Measurements from ENCODE around the gene TRNT1. TPM values are rescaled to one million over a fixed set of nuclear protein-coding genes. Genes with fewer than 3 reads are reported as not detected.

Gene TRNT1
- total RNA-seq, 1 experiment from 2014 or later = 21.4 TPM

DNA sequence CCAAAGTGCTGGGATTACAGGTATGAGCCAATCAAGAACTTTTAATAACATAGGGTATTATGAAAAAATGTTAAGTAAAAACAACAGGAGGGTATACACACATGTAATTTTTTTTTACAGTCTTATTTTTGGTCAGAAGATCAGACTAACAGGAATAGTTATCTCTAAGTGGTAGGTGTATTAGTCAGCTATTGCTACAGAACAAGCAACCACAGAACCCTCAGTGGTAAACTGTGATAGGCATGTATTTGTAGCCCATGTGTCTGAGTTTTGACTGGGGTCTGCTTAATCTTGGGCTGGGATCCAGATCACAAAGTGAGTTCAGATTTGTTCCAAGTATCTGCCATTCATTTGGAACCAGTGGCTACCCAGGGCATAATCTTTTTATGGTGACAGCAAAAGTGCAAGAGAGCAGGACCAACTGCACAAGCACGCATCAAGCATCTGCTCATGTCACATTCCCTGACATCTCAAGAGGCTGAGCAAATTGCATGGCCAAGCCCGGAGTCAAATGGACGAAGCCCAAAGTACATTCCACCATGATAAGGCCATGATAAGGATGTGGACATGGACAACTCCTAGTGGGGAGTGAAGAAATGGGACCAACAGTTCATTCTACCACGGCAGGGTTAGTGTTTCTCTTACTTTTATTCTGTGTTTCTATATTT lies 13.6 kb upstream of the TRNT1 start:
- H3K27me3 ChIP-seq (ENCODE audit: insufficient read depth, low read length) = peaks cover 42% of the 10 kb centered on the region
- intact Hi-C loops (cut with micrococcal nuclease) = no loop called here

More for the DNA sequence above, 13.6 kb upstream of the TRNT1 start:
- BruUV-seq (replicated peaks) = no TSS peak
- H3K27ac ChIP-seq (ENCODE audit: low read depth, low read length) = no peak overlapping the region
- no peaks in the 10 kb centered on the region for H3K4me1 ChIP-seq (ENCODE audit: control insufficient read depth in 1 of 2, insufficient read depth in 2 of 2, low read length in 2 of 2)
- no peak overlapping the region for H3K4me3 ChIP-seq (replicated peaks in 1 of 2; ENCODE audit: low read depth in 1 of 2, low read length in 2 of 2)
- no peaks in the 10 kb centered on the region for H3K9me3 ChIP-seq (ENCODE audit: control insufficient read depth in 1 of 2, insufficient read depth in 1 of 2, low read depth in 1 of 2, low read length in 2 of 2)
- no peaks in the 10 kb centered on the region for H4K20me1 ChIP-seq (ENCODE audit: insufficient read depth)
- RAD21 ChIA-PET (ENCODE audit: low non-redundant PET in 1 of 2, low total read pairs in 2 of 2, uncharacterized antibody in 2 of 2, unreplicated experiment in 2 of 2) = no interaction called here
- CTCF ChIA-PET = no interaction called here
- H3K4me2 ChIP-seq (ENCODE audit: low read length) = no peak overlapping the region
- no peak for DNase-seq (ENCODE audit: low read depth, low spot score)
- no peak for ATAC-seq
- no peak overlapping the region for H3K9ac ChIP-seq (ENCODE audit: low read length)
- no peaks in the 10 kb centered on the region for H3K9me2 ChIP-seq (ENCODE audit: insufficient read depth)
- no peaks in the 10 kb centered on the region for H3K79me2 ChIP-seq (ENCODE audit: insufficient read depth, low read length)
- H3K36me3 ChIP-seq (ENCODE audit: control insufficient read depth in 1 of 2, insufficient read depth in 2 of 2, low read length in 2 of 2) = no peaks in the 10 kb centered on the region
- no peak for TF ChIP-seq CEBPB (IDR thresholded peaks at IDR 0.05; ENCODE audit: low read depth)
- no peak for TF ChIP-seq CBX3 (IDR thresholded peaks at IDR 0.05; ENCODE audit: low read depth)
- TF ChIP-seq, protein P1, sequence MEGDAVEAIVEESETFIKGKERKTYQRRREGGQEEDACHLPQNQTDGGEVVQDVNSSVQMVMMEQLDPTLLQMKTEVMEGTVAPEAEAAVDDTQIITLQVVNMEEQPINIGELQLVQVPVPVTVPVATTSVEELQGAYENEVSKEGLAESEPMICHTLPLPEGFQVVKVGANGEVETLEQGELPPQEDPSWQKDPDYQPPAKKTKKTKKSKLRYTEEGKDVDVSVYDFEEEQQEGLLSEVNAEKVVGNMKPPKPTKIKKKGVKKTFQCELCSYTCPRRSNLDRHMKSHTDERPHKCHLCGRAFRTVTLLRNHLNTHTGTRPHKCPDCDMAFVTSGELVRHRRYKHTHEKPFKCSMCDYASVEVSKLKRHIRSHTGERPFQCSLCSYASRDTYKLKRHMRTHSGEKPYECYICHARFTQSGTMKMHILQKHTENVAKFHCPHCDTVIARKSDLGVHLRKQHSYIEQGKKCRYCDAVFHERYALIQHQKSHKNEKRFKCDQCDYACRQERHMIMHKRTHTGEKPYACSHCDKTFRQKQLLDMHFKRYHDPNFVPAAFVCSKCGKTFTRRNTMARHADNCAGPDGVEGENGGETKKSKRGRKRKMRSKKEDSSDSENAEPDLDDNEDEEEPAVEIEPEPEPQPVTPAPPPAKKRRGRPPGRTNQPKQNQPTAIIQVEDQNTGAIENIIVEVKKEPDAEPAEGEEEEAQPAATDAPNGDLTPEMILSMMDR (IDR thresholded peaks at IDR 0.05 in 2 of 3, conservative IDR thresholded peaks at IDR 0.05 in 1 of 3; ENCODE audit: borderline replicate concordance in 1 of 3, insufficient read depth in 1 of 3, low read depth in 2 of 3, low read length in 2 of 3) = no peak
- TF ChIP-seq, protein P2, sequence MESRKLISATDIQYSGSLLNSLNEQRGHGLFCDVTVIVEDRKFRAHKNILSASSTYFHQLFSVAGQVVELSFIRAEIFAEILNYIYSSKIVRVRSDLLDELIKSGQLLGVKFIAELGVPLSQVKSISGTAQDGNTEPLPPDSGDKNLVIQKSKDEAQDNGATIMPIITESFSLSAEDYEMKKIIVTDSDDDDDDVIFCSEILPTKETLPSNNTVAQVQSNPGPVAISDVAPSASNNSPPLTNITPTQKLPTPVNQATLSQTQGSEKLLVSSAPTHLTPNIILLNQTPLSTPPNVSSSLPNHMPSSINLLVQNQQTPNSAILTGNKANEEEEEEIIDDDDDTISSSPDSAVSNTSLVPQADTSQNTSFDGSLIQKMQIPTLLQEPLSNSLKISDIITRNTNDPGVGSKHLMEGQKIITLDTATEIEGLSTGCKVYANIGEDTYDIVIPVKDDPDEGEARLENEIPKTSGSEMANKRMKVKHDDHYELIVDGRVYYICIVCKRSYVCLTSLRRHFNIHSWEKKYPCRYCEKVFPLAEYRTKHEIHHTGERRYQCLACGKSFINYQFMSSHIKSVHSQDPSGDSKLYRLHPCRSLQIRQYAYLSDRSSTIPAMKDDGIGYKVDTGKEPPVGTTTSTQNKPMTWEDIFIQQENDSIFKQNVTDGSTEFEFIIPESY (IDR thresholded peaks at IDR 0.05; ENCODE audit: extremely low read depth, insufficient replicate concordance, low read length) = no peak
- TF ChIP-seq, protein P3, sequence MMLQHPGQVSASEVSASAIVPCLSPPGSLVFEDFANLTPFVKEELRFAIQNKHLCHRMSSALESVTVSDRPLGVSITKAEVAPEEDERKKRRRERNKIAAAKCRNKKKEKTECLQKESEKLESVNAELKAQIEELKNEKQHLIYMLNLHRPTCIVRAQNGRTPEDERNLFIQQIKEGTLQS (IDR thresholded peaks at IDR 0.05) = no peak
- no peak for TF ChIP-seq SP1 (IDR thresholded peaks at IDR 0.05; ENCODE audit: low read depth)
- TF ChIP-seq EGR1 (IDR thresholded peaks at IDR 0.05; ENCODE audit: low read depth) = no peak
- no peak for TF ChIP-seq YY1 (IDR thresholded peaks at IDR 0.05; ENCODE audit: extremely low read depth, insufficient replicate concordance, low read depth, low read length)
- TF ChIP-seq, protein P4, sequence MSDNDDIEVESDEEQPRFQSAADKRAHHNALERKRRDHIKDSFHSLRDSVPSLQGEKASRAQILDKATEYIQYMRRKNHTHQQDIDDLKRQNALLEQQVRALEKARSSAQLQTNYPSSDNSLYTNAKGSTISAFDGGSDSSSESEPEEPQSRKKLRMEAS (IDR thresholded peaks at IDR 0.05) = no peak
- TF ChIP-seq ELF1 (IDR thresholded peaks at IDR 0.05; ENCODE audit: borderline replicate concordance, low read depth) = no peak
- TF ChIP-seq POLR2A (IDR thresholded peaks at IDR 0.05; ENCODE audit: borderline replicate concordance, extremely low read depth, insufficient read depth, insufficient read length) = no peak
- TF ChIP-seq ZFX (IDR thresholded peaks at IDR 0.05) = no peak
- no peak for TF ChIP-seq FOSL1 (IDR thresholded peaks at IDR 0.05; ENCODE audit: low read depth)
- TF ChIP-seq SRF (IDR thresholded peaks at IDR 0.05; ENCODE audit: low read depth) = no peak
- no peak for TF ChIP-seq ZNF274 (IDR thresholded peaks at IDR 0.05; ENCODE audit: low read depth, low read length)
- no peak for TF ChIP-seq JUND (IDR thresholded peaks at IDR 0.05)
- TF ChIP-seq SIN3A (IDR thresholded peaks at IDR 0.05; ENCODE audit: low read depth) = no peak
- TF ChIP-seq, protein P5, sequence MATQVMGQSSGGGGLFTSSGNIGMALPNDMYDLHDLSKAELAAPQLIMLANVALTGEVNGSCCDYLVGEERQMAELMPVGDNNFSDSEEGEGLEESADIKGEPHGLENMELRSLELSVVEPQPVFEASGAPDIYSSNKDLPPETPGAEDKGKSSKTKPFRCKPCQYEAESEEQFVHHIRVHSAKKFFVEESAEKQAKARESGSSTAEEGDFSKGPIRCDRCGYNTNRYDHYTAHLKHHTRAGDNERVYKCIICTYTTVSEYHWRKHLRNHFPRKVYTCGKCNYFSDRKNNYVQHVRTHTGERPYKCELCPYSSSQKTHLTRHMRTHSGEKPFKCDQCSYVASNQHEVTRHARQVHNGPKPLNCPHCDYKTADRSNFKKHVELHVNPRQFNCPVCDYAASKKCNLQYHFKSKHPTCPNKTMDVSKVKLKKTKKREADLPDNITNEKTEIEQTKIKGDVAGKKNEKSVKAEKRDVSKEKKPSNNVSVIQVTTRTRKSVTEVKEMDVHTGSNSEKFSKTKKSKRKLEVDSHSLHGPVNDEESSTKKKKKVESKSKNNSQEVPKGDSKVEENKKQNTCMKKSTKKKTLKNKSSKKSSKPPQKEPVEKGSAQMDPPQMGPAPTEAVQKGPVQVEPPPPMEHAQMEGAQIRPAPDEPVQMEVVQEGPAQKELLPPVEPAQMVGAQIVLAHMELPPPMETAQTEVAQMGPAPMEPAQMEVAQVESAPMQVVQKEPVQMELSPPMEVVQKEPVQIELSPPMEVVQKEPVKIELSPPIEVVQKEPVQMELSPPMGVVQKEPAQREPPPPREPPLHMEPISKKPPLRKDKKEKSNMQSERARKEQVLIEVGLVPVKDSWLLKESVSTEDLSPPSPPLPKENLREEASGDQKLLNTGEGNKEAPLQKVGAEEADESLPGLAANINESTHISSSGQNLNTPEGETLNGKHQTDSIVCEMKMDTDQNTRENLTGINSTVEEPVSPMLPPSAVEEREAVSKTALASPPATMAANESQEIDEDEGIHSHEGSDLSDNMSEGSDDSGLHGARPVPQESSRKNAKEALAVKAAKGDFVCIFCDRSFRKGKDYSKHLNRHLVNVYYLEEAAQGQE (IDR thresholded peaks at IDR 0.05; ENCODE audit: low read depth) = no peak
- TF ChIP-seq EZH2 (IDR thresholded peaks at IDR 0.05) = no peak
- no peak overlapping the region for H2AFZ ChIP-seq (ENCODE audit: low read depth, low read length, poor library complexity, severe bottlenecking)
- POLR2A ChIA-PET = no interaction called here
